Skeletal muscle cell (primary cell): ENCODE measurements around the gene TSPAN15.
"Not testable (repeated sequence)": the region's sequence is repeated elsewhere in the genome, so short reads cannot be mapped to it uniquely, and the experiment has no call there.

ENCODE experiments used
- DNase-seq: peaks from one replicate; pipeline ENCODE4 v3.0.0-alpha.2; 2010; ENCODE audit warnings: low read depth
- H3K4me3 ChIP-seq: 2 replicates; pipeline ENCODE4 v1.5.1; 2011; ENCODE audit warnings: low read depth, mild to moderate bottlenecking, control low read depth, low read length, moderate library complexity

TSPAN15 gene

GRCh38 chr10:69512901-69513300 is 61.6 kb downstream of the TSPAN15 start:
- no peak for DNase-seq
- H3K4me3 ChIP-seq = no peak overlapping the region

- no peak overlapping the region for H3K4me3 ChIP-seq
- no peak for DNase-seq
Observed at GRCh38 chr10:69513617-69514016, 62.4 kb downstream of the TSPAN15 start.

GRCh38 chr10:69515699-69516259 is 64.5 kb downstream of the TSPAN15 start:
- peak; percentile 9 for DNase-seq
- H3K4me3 ChIP-seq = no peak overlapping the region

GRCh38 chr10:69516316-69516715 is 65.1 kb downstream of the TSPAN15 start:
- no peak for DNase-seq
- H3K4me3 ChIP-seq = no peak overlapping the region

GRCh38 chr10:69516796-69517195 is 65.5 kb downstream of the TSPAN15 start:
- no peak overlapping the region for H3K4me3 ChIP-seq
- DNase-seq = no peak

- H3K4me3 ChIP-seq = no peak overlapping the region
- DNase-seq = no peak
Observed at GRCh38 chr10:69517271-69517848, 66.1 kb downstream of the TSPAN15 start.

GRCh38 chr10:69527961-69528360 is 76.7 kb downstream of the TSPAN15 start:
- no peak for DNase-seq
- H3K4me3 ChIP-seq = no peak overlapping the region

- H3K4me3 ChIP-seq = no peak overlapping the region
- no peak for DNase-seq
Observed at GRCh38 chr10:69533658-69534057, 82.4 kb downstream of the TSPAN15 start.

- not testable (repeated sequence) for DNase-seq, H3K4me3 ChIP-seq
Observed at GRCh38 chr10:69536521-69536920, 85.3 kb downstream of the TSPAN15 start.

GRCh38 chr10:69537449-69537848 is 86.2 kb downstream of the TSPAN15 start:
- H3K4me3 ChIP-seq = no peak overlapping the region
- no peak for DNase-seq

GRCh38 chr10:69538461-69538860 is 87.2 kb downstream of the TSPAN15 start:
- no peak overlapping the region for H3K4me3 ChIP-seq
- DNase-seq = no peak

- H3K4me3 ChIP-seq = no peak overlapping the region
- no peak for DNase-seq
Observed at GRCh38 chr10:69541463-69541862, 90.2 kb downstream of the TSPAN15 start.

GRCh38 chr10:69549959-69550358 is 98.7 kb downstream of the TSPAN15 start:
- DNase-seq = no peak
- H3K4me3 ChIP-seq = no peak overlapping the region

GRCh38 chr10:69552268-69552667 is 101.0 kb downstream of the TSPAN15 start:
- no peak for DNase-seq

GRCh38 chr10:69553328-69553727 is 102.1 kb downstream of the TSPAN15 start:
- no peak overlapping the region for H3K4me3 ChIP-seq

More at GRCh38 chr10:69552268-69552667, 101.0 kb downstream of the TSPAN15 start:
- H3K4me3 ChIP-seq = no peak overlapping the region

GRCh38 chr10:69554611-69555010 is 103.3 kb downstream of the TSPAN15 start:
- H3K4me3 ChIP-seq = no peak overlapping the region
- DNase-seq = no peak

More at GRCh38 chr10:69553328-69553727, 102.1 kb downstream of the TSPAN15 start:
- DNase-seq = no peak
